Stimulated activated CD8-positive, alpha-beta memory T cell treated with anti-CD3 and anti-CD28 coated beads, Interleukin-2, amount 100 ng/mL, for 1 hour (primary cell): ENCODE results near the gene ERF.
"Not testable (repeated sequence)": the region's sequence is repeated elsewhere in the genome, so short reads cannot be mapped to it uniquely, and the experiment has no call there.

Source experiments
- DNase-seq, 2 donors: peaks; one replicate each; pipeline ENCODE4 v3.0.0-alpha.2; 2020; ENCODE audit warnings: low read depth in 2 of 2

Gene ERF

GRCh38 chr19:42275517-42275916 lies 20.6 kb upstream of the ERF start:
- no peak for DNase-seq

- DNase-seq, result no peak
These were observed 20.2 kb upstream of the ERF start for GRCh38 chr19:42275103-42275502.

GRCh38 chr19:42274065-42274682 lies 19.2 kb upstream of the ERF start:
- DNase-seq, result no peak

- DNase-seq, result no peak
These were observed 18.6 kb upstream of the ERF start for GRCh38 chr19:42273407-42274064.

- no peak for DNase-seq
These were observed 18.1 kb upstream of the ERF start for GRCh38 chr19:42272989-42273406.

- DNase-seq, result no peak
These were observed 17.6 kb upstream of the ERF start for GRCh38 chr19:42272535-42272897.

- no peak for DNase-seq
These were observed 17.1 kb upstream of the ERF start for GRCh38 chr19:42271861-42272534.

- DNase-seq, result no peak
These were observed 16.1 kb upstream of the ERF start for GRCh38 chr19:42271045-42271419.

GRCh38 chr19:42270346-42271044 lies 15.6 kb upstream of the ERF start:
- DNase-seq, result peak in 1 of 2 donors; percentile 37

GRCh38 chr19:42269478-42270345 lies 14.8 kb upstream of the ERF start:
- DNase-seq, result no peak

- peak; percentile 98 to 99 for DNase-seq
These were observed 14.0 kb upstream of the ERF start, which contains the start of gene CIC for GRCh38 chr19:42268704-42269477. CIC (plus strand) TSS chr19:42269252; CDS start chr19:42271784, 2,532 bp downstream.

- peak; percentile 92 to 97 for DNase-seq
These were observed 13.3 kb upstream of the ERF start for GRCh38 chr19:42268142-42268703.

GRCh38 chr19:42267644-42268141 lies 12.8 kb upstream of the ERF start:
- DNase-seq, result no peak

GRCh38 chr19:42266928-42267603 lies 12.1 kb upstream of the ERF start:
- not testable (repeated sequence) for DNase-seq

- DNase-seq, result not testable (repeated sequence)
These were observed 11.2 kb upstream of the ERF start for GRCh38 chr19:42266105-42266504.

- DNase-seq, result no peak
These were observed 6.8 kb upstream of the ERF start for GRCh38 chr19:42261763-42262162.

GRCh38 chr19:42257842-42258241 lies 2.9 kb upstream of the ERF start:
- not testable (repeated sequence) for DNase-seq

GRCh38 chr19:42255766-42256745 lies 1.1 kb upstream of the ERF start:
- no peak for DNase-seq
